Effector CD8-positive, alpha-beta T cell (primary cell): ENCODE results near the gene DISP2.
A peak's percentile ranks its signal among the peaks of the same experiment; 100 is the strongest.

ENCODE experiments used
- DNase-seq: peaks from one replicate; lab custom pipeline; 2025; lab: John Stamatoyannopoulos, UW

DISP2 gene

GRCh38 chr15:40328751-40329150 is 29.3 kb upstream of the DISP2 start:
- no peak for DNase-seq

DNA sequence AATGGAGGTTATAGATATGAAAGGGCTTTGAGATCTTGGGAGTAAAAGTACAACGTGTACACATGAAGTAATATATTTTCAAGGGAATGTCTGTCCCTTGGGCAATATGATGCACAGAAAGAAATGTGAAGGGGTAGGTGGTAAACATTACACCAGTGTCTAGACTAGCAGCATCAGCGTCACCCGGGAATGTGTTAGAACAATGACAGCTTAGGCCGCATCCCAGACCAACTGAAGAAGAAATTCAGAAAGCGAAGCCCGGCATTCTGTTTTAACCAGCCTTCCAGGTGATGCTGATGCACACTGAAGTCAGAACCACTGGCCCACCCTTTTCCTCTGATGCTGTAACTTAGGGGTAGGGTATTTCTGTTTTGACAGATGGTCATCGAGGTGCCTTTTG is 28.2 kb upstream of the DISP2 start:
- DNase-seq: no peak

DNA sequence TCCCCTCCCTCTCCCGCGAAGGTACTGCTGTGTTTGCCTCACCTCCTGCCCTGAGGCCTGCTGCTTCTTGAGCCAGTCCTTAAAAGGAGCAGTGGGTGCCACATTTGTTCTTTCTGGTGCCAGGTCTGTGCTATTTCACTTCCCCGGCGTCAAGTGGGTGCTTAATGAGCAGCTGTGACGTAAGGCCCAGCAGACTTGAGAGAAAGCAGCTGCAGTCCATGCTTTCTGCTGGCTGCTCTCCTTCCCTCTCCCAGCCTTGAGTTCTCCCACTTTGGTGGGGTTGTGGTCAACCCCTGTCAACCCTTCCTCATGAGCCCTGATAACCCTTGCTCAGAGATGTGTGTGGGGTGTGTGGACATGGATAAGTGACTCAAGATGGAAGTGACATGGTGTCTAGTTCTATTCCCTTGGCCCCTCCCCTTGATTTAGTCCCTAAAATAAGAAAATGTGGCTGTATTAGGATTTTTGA is 27.6 kb upstream of the DISP2 start:
- no peak for DNase-seq

DNA sequence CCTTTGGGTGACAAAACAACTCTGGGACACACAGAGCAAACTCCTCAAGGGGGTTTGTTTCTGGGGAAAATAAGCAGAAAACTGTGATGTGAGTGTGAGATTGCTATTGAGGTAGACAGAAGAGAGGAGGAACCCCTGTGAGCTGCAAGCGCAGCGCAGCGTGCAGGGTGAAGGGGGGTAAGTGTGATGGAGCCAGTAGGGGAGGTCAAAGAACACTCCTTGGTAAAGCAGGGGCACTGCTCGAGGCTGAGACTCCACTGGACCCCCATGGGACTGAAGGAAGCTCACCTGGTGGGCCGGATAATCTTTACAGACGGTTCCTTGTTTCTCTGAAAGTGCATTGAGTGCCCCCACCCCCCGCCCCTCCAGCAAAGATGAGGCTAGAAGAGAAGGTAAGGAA is 27.0 kb upstream of the DISP2 start:
- DNase-seq: no peak

- DNase-seq: no peak
These were observed 26.4 kb upstream of the DISP2 start for GRCh38 chr15:40331637-40332036.

GRCh38 chr15:40332113-40332781 is 25.8 kb upstream of the DISP2 start:
- no peak for DNase-seq

DNA sequence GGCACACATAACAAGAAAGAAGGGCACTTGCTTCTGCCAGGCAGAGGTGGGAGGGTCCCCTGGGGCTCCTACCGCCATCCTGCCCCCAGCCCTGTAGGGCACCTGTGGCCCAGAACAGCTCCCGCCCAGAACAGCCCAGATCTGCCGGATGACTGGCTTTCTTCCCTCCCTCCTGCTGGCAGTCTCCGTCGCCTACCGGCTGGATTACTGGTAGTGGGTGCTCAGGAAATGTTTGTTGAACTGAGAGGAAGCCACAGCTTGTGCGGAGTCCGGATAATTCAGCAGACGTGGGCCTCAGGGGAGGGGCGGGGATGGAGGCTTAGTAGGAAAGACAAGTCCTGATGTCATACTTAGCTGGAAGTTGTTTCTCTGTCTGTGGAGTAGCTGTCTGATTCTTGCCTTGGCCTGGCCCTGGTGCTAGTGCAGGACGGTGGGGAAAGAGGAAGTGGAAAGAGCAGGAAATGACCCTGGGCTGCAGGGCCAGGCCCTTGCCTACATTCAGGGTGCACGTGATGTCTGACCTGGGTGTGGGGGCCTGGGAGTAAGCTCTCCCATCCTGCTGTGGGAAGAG is 24.0 kb upstream of the DISP2 start:
- DNase-seq: no peak

- no peak for DNase-seq
These were observed 23.5 kb upstream of the DISP2 start for GRCh38 chr15:40334541-40334940.

DNA sequence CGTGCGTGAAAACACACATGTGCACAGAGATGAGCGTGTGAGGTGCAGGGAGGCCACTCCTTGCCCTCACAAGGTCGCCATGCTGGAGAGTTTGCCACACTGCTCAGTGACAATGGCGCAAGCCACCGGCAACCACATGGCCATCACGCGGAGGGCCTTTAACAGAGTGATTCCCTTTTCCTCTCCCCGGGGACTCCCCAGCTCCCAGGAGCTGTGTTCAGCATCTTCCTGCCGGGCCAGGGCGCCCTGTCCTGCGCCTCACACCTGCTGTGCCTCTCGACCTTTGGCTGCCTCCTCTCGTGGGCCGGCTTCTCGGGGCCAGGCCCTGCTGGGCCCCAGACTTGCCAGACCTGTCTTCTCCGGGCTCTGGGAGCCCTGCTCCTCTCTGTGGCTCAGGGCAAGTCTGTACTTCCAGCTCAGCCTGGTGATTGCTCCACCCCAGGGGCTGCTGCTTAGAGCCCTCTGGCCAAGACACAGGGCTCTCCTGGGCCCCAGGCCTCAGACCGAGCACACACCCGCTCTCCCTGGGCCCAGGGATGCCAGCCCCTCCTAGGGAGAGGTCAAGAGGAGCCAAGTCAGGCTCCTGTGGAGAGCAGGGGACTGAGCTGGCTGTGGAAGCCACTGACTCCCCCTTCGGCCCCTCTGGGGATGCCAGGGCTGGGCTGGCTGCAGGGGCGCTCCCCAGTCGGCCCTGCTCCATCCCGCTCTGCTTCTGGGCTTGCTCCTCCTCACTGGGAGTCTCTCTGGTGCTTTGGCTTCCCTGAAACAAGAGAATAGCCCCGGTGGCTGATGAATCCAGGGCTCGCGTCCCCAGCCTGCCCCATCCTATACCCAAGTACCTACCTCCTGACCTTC is 22.9 kb upstream of the DISP2 start:
- no peak for DNase-seq

DNA sequence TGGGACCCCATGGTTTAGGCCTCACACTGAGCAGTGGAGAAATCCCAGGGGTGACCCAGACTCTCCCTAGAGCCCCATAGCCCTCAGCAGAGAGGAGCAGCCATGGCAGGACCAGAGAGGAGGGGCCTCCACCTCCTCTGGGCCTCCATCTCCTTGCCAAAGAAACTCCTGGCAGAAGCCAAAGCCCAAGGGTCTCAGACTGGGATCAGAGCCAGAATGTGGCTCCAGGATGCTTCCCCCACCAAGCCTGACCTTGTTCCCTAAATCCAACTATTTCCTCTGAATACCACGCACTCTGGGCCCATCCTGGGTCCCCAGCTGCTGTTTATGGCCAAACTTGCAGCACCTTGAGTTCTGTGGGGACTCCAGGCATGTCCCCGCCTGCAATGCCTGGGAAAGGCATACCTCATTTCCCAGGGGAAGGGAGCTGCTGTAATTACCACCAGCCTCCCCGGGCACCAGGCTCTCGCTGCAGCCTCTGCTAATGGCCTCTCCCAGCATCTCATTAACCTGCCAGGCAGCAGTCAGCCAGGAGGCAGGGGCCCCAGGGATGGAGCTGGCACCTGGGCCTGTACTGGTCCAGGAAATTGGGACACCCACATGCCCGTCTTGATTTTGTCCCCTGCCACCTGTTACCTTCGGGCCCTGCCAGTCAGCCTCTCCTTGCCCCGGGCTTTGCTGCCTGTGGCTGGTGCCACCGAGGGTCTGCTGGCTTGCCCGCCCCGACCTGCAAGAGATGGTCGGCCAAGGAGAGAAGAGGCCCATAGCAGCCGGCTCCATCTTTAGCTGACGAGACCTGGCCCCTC is 21.9 kb upstream of the DISP2 start:
- DNase-seq: no peak

GRCh38 chr15:40336744-40337122 is 21.3 kb upstream of the DISP2 start:
- no peak for DNase-seq

GRCh38 chr15:40337597-40337996 is 20.4 kb upstream of the DISP2 start:
- DNase-seq: no peak

DNA sequence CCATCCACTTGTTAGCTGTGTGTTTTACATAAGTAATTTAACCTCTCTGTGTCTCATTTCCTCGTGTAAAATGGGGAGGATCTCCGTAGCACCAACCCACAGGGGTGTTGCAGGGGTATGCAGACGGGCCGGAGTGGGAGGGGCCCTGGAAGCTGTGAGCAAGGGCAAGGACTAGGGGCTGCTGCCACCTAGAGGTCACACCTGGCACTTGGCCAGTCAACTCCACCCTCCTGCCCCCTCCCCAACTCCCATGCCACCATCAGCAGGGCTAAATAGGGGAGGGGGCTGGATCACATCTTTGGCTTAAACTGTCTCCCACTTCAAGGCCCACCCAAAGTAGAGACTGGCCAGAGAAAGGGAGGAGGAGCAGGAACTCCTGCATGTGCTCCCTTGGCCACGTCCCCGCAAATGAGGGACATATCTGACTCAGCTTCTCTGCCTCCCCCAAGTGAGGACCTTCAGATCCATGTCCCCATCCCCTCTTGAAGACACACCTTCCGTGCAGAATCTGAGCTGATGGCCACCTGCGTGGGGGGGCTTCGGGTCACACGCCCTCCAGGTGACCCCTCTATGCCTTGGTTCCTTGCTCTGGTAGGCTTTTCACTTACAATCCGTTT is 19.9 kb upstream of the DISP2 start:
- peak; percentile 58 for DNase-seq

- DNase-seq: no peak
These were observed 18.9 kb upstream of the DISP2 start for GRCh38 chr15:40338921-40339620.

GRCh38 chr15:40339621-40339945 is 18.4 kb upstream of the DISP2 start:
- no peak for DNase-seq

- no peak for DNase-seq
These were observed 17.8 kb upstream of the DISP2 start for GRCh38 chr15:40340038-40340739.

DNA sequence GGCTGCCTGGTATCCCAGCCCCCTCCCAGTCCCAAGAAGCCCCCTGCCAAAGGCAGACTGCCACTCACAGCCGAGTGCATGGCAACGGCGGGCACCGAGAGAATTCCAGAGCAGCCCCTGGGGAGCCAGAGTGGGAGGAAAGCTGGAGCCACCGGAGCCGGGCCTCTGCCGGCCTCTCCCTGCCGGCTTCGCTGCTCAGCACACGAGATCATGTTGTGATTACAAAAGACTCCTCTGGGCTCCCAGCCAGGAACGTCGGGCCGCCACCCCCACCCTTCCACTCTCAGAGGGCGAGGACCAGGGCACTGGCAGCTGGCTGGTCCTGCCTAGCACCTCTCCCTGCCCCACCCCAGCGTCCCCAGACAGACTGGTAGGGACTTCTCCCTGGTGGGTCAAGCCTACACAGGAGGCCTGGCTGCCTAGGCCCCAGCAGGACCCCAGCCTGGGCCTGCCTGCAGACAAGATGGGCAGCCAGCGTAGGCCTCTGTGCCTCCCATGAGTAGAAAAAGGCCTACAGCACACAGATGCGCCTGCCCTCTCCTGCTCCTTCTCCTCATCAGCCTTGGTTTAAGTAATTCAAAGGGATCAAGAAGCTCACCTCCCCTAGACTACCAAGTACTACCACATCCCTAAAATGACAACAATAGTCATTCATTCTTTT is 17.1 kb upstream of the DISP2 start, which contains the start of gene CCDC9B:
CCDC9B (minus strand) TSS at position 200 of the 661 bp plus-strand sequence; CDS start at position 80, 120 bp downstream.
- no peak for DNase-seq

DNA sequence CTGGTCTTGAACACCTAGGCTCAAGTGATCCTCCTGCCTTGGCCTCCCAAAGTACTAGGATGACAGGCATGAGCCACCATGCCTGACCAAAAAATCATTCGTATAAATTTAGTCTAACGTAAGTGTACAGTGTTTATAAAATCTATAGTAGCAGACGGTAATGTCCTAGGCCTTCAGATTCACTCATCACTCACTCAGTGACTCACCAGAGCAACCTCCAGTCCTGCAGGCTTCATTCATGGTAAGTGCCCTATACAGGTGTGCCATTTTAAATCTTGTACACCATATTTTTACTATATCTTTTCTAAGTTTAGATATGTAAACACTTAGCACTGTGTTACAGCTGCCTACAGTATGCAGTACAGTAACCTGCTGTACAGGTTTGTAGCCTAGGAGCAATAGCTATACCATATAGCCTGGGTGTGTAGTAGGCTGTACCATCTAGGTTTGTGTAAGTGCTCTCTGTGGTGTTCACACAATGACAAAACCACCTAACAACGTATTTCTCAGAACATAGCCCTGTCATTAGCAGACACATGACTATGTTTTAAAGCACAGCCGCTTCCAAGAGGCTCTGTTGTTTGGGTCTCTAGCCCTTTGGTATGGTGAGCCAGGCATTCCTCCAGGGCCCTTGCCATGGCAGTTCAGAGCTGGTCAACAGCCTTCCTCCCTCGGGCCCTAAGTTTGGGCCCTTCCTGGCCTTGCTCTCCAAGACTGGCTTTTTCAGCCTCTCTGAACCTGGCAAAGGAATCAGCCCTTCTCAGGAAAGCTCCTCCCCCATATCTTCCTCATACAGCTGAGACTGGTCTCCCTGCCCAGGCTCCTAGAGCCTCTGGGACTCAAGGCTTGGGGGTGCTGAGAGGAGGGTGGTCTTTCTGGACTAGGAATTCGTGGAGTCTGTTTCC is 15.4 kb upstream of the DISP2 start:
- no peak for DNase-seq

GRCh38 chr15:40343512-40343911 is 14.5 kb upstream of the DISP2 start:
- no peak for DNase-seq
